Stimulated activated CD4-positive, alpha-beta T cell treated with anti-CD3 and anti-CD28 coated beads, Interleukin-1b, Interleukin-23, amount 100 ng/mL, for 48 hours (primary cell): ENCODE measurements around the gene PAK1IP1.
A peak's percentile ranks its signal among the peaks of the same experiment; 100 is the strongest.
"Not testable (repeated sequence)": the region's sequence is repeated elsewhere in the genome, so short reads cannot be mapped to it uniquely, and the experiment has no call there.

Experiments used
- DNase-seq: peaks from one replicate; pipeline ENCODE4 v3.0.0-alpha.2; 2020

Gene PAK1IP1

DNA sequence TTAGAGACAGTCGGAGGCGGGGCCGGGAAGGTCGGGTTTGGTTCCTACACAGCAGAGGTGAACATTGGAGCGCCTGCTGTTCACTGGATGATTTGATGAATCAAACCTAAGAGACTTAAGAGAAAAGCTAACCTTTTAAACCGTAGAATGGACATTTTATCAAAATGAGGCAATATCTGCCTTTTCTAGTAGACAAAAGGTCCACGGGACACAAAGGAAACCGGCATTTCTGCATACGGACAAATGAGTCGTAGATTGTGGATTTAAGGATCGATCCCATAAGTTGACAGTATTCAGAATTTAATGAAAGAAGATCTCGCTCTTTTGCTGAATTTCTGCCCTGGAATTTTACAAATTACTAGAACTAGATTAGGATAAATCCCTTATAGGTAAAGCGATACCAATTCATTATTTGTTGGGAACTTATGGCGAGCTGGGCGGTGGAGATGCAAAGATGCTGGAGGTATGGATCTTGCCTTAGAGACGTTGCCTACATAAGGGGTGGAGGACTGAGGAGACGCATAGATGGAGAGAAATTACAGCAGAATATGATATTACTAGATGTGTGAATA is 400 bp downstream of the PAK1IP1 start:
- DNase-seq: no peak

- DNase-seq: no peak
These were observed 1.9 kb downstream of the PAK1IP1 start for GRCh38 chr6:10696655-10697054.

GRCh38 chr6:10713962-10714361 is 19.2 kb downstream of the PAK1IP1 start:
- no peak for DNase-seq

GRCh38 chr6:10719296-10719963 is 24.7 kb downstream of the PAK1IP1 start:
- peak; percentile 63 for DNase-seq

DNA sequence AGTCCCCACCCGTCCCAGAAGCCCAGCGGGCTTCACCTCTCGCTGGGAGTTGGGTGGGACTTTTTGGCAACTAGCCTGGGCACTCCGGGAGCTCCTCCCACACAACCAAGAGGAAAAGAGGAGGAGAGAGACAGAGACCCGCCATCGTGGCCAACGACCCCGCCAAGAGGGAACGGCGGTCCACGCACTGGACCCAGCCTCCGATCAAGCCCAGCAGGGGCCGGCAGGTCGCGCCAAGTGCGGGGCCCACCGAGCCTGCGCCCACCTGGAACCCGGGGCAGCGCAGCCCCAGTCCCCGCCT is 25.1 kb downstream of the PAK1IP1 start:
- no peak for DNase-seq

GRCh38 chr6:10720265-10720959 is 25.6 kb downstream of the PAK1IP1 start:
- DNase-seq: peak; percentile 48

DNA sequence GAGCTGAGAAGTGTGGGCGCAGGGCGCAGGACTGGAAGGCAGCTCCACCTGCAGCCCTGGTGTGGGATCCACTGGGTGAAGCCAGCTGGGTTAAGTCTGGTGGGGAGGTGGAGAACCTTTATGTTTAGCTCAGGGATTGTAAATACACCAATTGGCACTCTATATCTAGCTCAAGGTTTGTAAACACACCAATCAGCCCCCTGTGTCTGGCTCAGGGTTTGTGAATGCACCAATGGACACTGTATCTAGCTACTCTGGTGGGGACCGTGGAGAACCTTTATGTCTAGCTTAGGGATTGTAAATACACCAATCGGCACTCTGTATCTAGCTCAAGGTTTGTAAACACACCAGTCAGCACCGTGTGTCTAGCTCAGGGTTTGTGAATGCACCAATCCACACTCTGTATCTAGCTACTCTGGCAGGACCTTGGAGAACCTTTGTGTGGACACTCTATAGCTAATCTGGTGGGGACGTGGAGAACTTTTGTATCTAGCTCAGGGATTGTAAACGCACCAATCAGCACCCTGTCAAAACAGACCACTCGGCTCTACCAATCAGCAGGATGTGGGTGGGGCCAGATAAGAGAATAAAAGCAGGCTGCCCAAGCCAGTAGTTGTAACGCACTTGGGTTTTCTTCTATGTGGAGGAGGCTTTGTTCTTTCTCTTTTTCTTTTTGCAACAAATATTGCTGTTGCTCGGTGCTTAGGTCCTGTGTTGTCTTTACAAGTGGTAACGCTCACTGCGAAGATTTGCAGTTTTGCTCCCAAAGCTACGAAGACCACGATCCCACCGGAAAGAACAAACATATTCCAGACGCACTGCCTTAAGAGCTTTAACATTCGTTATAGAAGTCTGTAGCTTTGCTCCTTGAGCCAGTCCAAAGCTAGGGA is 26.4 kb downstream of the PAK1IP1 start:
- DNase-seq: peak; percentile 50

DNA sequence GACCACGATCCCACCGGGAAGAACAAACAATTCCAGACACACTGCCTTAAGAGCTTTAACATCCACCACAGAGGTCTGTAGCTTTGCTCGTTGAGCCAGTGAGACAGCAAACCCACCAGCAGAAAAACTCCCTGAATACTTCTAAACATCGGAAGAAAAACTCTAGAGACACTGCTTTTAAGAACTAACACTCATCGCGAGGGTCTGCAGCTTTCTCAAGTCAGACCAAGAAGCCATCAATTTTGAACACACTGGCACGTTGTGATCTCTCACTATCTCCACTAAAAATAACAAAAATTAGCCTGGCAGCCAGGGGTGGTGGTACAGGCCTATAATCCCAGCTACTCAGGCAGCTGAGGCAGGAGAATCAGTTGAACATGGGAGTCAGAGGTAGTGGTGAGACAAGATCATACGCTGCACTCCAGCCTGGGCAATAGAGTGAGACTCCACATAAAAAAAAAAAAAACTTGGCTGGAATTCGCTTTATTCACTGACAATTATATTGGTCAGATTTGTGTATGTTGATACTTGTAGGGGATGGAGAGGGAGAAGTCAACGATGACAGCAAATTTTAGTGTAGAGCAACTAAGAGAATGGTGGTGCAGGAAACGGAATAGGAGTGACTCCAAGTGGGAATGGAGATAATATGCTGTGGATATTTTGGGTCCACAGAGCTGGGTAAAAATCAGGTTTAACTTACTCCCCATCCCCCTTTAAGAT is 27.2 kb downstream of the PAK1IP1 start:
- DNase-seq: no peak

DNA sequence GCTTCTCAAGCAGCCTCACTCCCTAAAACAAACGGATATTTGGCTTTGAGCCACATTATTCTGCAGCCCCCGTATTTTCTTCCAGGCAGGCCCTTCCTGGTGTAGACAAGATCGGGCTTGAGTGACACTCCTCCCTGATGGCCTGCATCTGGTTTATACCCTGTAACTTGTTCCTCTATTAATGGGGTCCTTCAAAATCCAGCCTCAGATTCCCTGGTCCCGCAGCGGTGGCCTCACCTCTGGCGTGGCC is 27.7 kb downstream of the PAK1IP1 start:
- no peak for DNase-seq

DNA sequence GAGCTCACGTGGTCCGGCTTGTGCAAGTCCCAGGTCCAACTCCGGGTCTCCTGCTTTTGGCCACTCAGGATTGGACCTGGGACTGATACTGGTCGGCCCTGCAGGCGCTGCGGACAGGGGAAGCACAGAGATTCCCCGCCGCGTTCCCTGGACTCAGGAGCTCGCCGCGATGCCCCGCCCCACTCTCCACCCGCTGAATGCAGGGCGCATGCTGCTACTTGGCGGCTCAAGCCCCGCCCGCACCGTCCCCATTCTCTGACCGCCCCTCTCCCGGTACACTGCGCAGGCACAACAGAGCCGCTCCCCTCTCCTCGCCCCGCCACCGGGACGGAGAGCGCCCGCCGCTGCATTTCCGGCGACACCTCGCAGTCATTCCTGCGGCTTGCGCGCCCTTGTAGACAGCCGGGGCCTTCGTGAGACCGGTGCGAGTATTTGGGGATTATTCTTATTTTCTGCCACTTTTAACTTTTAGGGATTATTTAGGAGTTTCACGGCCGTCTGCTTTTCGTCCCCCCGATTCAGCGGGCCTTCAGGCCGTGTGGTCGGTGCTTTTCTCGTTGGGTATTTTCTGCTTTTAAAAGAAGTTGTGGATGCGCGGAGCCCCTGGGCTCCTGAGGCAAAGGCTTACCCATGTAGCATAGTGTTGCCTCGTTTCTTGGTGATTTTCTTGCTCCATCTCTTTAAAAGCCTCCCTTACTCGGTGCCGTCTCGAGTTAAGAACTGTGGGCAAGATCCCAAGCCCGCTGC is 28.2 kb downstream of the PAK1IP1 start, which contains the start of gene TMEM14C:
TSS of gene TMEM14C (plus strand) at position 251 of the 747 bp plus-strand sequence. CDS start 1,544 bp downstream, outside the sequence.
- peak; percentile 89 for DNase-seq

GRCh38 chr6:10723567-10723881 is 28.8 kb downstream of the PAK1IP1 start:
- no peak for DNase-seq

DNA sequence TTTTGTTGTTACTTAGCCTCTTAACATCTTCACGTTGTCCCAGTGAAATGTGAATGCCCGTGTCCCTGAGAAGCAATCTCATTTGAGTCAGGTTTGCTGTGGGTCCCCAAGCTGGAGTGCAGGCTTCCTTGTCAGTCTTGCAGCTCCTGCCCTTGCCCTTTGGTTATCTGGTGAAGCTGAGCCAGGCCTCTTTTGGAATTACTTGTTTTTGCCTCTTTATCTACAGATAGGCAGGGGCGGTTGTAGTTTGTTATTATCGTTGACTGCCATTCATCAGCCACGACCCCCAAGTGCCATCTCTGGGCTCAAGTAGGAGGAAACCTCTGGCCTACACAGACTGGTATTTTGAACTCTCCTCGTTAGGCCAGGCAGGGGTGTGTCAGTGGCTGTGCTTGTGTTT is 30.3 kb downstream of the PAK1IP1 start:
- DNase-seq: no peak

DNA sequence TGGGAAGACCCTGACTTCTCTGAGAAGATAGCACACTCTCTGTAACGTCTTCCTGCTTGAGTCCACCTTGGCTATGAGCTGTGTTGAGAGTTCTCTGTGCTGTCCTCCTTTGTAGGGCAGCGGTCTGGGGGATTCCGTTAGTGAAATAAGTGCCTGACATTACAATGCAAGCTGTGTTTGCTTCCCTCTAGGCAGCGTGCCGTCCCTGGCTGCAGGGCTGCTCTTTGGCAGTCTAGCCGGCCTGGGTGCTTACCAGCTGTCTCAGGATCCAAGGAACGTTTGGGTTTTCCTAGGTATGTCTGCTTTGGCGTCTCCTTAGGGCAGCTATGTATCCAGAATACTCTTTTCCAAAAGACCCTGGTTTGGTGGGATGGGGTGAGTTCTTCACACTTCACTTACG is 30.9 kb downstream of the PAK1IP1 start:
- DNase-seq: no peak

DNA sequence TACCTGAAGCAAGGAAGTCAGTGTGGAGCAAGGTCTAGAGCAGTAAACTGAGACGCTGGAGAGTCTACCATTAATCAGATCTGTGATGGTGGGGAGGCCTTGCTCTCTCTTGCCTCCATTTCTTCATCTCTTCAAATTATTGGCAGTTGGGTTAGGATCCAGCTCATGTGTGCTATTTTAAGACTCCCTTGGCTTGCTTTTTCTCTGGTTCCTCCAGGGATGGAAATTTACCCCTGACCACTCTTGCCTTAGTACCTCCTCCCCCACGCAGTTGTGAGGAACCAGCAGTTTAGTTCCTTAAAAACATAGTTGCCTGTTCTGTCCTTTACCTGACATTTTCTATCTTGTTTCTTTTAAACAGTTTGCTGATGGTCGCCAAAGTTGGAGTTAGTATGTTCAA is 35.5 kb downstream of the PAK1IP1 start:
- no peak for DNase-seq

GRCh38 chr6:10733151-10733715 is 38.5 kb downstream of the PAK1IP1 start:
- DNase-seq: no peak

- DNase-seq: no peak
These were observed 39.1 kb downstream of the PAK1IP1 start for GRCh38 chr6:10733863-10734262.

GRCh38 chr6:10736731-10737130 is 42.0 kb downstream of the PAK1IP1 start:
- DNase-seq: no peak

DNA sequence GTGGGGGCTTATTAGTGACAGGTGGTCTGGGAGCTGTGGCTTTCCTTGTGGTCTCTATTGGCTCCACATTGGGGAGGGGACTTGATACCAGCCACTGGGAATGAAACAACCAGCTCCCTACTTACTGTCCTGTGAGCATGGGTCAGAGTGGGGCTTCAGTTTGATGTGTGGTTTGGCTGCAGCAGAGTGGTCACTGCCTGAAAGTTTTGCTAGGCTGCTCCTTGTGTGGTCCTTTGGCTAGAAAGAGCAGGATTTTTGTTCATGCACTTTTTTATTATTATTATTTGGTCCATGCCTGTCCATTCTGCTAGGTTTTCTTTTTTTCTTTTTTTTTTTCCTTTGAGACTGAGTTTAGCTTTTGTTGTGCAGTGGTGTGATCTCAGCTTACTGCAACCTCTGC is 45.3 kb downstream of the PAK1IP1 start:
- no peak for DNase-seq

GRCh38 chr6:10741643-10742042 is 46.9 kb downstream of the PAK1IP1 start:
- not testable (repeated sequence) for DNase-seq

DNA sequence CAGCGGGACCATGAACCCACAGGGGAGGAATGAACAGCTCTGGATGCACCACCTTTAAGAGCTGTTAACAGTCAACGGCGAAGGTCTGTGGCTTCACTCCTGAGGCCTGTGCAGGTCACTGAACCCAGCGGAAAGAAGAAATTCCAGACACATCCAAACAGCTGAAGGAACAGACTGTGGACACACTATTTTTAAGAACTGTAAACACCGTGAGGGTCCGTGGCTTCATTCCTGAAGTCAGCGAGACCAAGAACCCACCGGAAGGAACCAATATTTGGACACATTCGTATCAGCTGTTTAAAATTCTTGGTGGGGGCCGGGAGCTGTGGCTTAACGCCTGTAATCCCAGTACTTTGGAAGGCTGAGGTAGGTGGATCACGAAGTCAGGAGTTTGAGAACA is 47.5 kb downstream of the PAK1IP1 start:
- DNase-seq: no peak

DNA sequence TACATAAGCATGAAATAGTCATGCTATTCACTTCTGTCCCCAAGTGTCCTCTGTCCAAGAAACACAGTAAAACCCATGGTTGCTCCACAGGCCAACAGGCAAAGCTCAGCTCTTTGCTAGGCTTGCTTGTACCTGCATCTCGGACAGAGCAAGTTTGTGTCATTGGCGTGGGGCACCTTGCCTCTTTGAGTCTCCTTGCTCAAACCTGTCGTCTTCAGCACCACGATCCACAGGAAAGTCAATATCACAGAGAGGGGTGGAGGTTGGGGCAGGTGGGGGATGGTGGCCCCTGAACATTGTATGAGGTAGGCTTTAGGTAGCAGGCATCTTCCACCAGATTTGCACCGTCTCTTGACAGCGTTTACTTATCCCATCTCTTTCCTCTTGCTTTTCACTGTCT is 48.7 kb downstream of the PAK1IP1 start:
- no peak for DNase-seq

- DNase-seq: no peak
These were observed 50.3 kb downstream of the PAK1IP1 start for GRCh38 chr6:10745116-10745515.
